ENCODE measurements around the gene C1orf210.

The C1orf210 gene

GRCh38 chr1:43237121-43237520, 48.3 kb downstream of the C1orf210 start:
- no peak for ATAC-seq
- H3K9me3 Mint-ChIP-seq: no peaks in the 10 kb centered on the region
- H3K27ac Mint-ChIP-seq: peak overlapping the region; percentile 12
- H3K27me3 Mint-ChIP-seq: no peaks in the 10 kb centered on the region
- peaks cover 13% of the 10 kb centered on the region for H3K36me3 Mint-ChIP-seq
- no peak overlapping the region for H3K4me3 Mint-ChIP-seq
- H3K4me1 Mint-ChIP-seq: peaks cover 28% of the 10 kb centered on the region

- H3K27ac Mint-ChIP-seq: no peak overlapping the region
- H3K36me3 Mint-ChIP-seq: peaks cover 19% of the 10 kb centered on the region
- no peaks in the 10 kb centered on the region for H3K9me3 Mint-ChIP-seq
- no peak for ATAC-seq
- no peaks in the 10 kb centered on the region for H3K27me3 Mint-ChIP-seq
- no peak overlapping the region for H3K4me3 Mint-ChIP-seq
- H3K4me1 Mint-ChIP-seq: peaks cover 26% of the 10 kb centered on the region
Observed at GRCh38 chr1:43235451-43236121, 49.8 kb downstream of the C1orf210 start.

- Mint-ChIP-seq H3K27me3 (no peaks in the 10 kb centered on the region), H3K27ac (no peak overlapping the region), H3K36me3 (peaks cover 22% of the 10 kb centered on the region), H3K4me3 (no peak overlapping the region), H3K9me3 (no peaks in the 10 kb centered on the region), H3K4me1 (peaks cover 21% of the 10 kb centered on the region)
- no peak for ATAC-seq
Observed at GRCh38 chr1:43235040-43235439, 50.3 kb downstream of the C1orf210 start.

GRCh38 chr1:43234267-43234666, 51.1 kb downstream of the C1orf210 start:
- Mint-ChIP-seq H3K4me1 (peaks cover 13% of the 10 kb centered on the region), H3K4me3 (no peak overlapping the region), H3K27ac (no peak overlapping the region), H3K9me3 (no peaks in the 10 kb centered on the region), H3K27me3 (no peaks in the 10 kb centered on the region), H3K36me3 (peaks cover 22% of the 10 kb centered on the region)
- no peak for ATAC-seq

GRCh38 chr1:43233631-43234030, 51.8 kb downstream of the C1orf210 start:
- H3K27ac Mint-ChIP-seq: no peak overlapping the region
- H3K4me1 Mint-ChIP-seq: peaks cover 7% of the 10 kb centered on the region
- H3K4me3 Mint-ChIP-seq: no peak overlapping the region
- ATAC-seq: no peak
- H3K27me3 Mint-ChIP-seq: no peaks in the 10 kb centered on the region
- H3K36me3 Mint-ChIP-seq: peaks cover 22% of the 10 kb centered on the region
- no peaks in the 10 kb centered on the region for H3K9me3 Mint-ChIP-seq

- Mint-ChIP-seq H3K36me3 (peaks cover 22% of the 10 kb centered on the region), H3K27ac (no peak overlapping the region), H3K4me1 (peaks cover under 1% of the 10 kb centered on the region), H3K9me3 (no peaks in the 10 kb centered on the region), H3K27me3 (no peaks in the 10 kb centered on the region), H3K4me3 (no peak overlapping the region)
- ATAC-seq: no peak
Observed at GRCh38 chr1:43232482-43232881, 52.9 kb downstream of the C1orf210 start.

- Mint-ChIP-seq H3K4me3 (no peak overlapping the region), H3K27ac (no peak overlapping the region), H3K36me3 (peaks cover 22% of the 10 kb centered on the region), H3K4me1 (peaks cover 4% of the 10 kb centered on the region), H3K9me3 (no peaks in the 10 kb centered on the region), H3K27me3 (no peaks in the 10 kb centered on the region)
- ATAC-seq: no peak
Observed at GRCh38 chr1:43232074-43232473, 53.3 kb downstream of the C1orf210 start.
